ENCODE measurements around the gene DLG2.

The DLG2 gene

GRCh38 chr11:83681906-83682610 is 1945.1 kb downstream of the DLG2 start:
- DNase-seq (ENCODE audit: low read depth in 2 of 2): no peak

GRCh38 chr11:83681031-83681781 is 1945.9 kb downstream of the DLG2 start:
- no peak for DNase-seq (ENCODE audit: low read depth in 2 of 2)

- no peak for DNase-seq (ENCODE audit: low read depth in 2 of 2)
These were observed 1946.8 kb downstream of the DLG2 start for GRCh38 chr11:83680321-83680720.

- DNase-seq (ENCODE audit: low read depth in 2 of 2): no peak
These were observed 1948.1 kb downstream of the DLG2 start for GRCh38 chr11:83678831-83679584.

GRCh38 chr11:83677730-83678129 is 1949.4 kb downstream of the DLG2 start:
- no peak for DNase-seq (ENCODE audit: low read depth in 2 of 2)

GRCh38 chr11:83676056-83676601 is 1951.0 kb downstream of the DLG2 start:
- DNase-seq (ENCODE audit: low read depth in 2 of 2): no peak

GRCh38 chr11:83674102-83674896 is 1952.8 kb downstream of the DLG2 start:
- DNase-seq (ENCODE audit: low read depth in 2 of 2): no peak

- DNase-seq (ENCODE audit: low read depth in 2 of 2): no peak
These were observed 1955.9 kb downstream of the DLG2 start for GRCh38 chr11:83671289-83671688.

GRCh38 chr11:83666149-83666548 is 1961.0 kb downstream of the DLG2 start:
- DNase-seq (ENCODE audit: low read depth in 2 of 2): no peak

GRCh38 chr11:83663988-83664387 is 1963.2 kb downstream of the DLG2 start:
- no peak for DNase-seq (ENCODE audit: low read depth in 2 of 2)

GRCh38 chr11:83663446-83663845 is 1963.7 kb downstream of the DLG2 start:
- no peak for DNase-seq (ENCODE audit: low read depth in 2 of 2)

- no peak for DNase-seq (ENCODE audit: low read depth in 2 of 2)
These were observed 1964.7 kb downstream of the DLG2 start for GRCh38 chr11:83662494-83662893.

- no peak for DNase-seq (ENCODE audit: low read depth in 2 of 2)
These were observed 1965.4 kb downstream of the DLG2 start for GRCh38 chr11:83661491-83662350.

- DNase-seq (ENCODE audit: low read depth in 2 of 2): no peak
These were observed 1967.7 kb downstream of the DLG2 start for GRCh38 chr11:83659466-83659865.

- DNase-seq (ENCODE audit: low read depth in 2 of 2): no peak
These were observed 1970.3 kb downstream of the DLG2 start for GRCh38 chr11:83656796-83657330.

GRCh38 chr11:83655976-83656375 is 1971.2 kb downstream of the DLG2 start:
- DNase-seq (ENCODE audit: low read depth in 2 of 2): no peak

GRCh38 chr11:83649528-83649855 is 1977.7 kb downstream of the DLG2 start:
- no peak for DNase-seq (ENCODE audit: low read depth in 2 of 2)

- no peak for DNase-seq (ENCODE audit: low read depth in 2 of 2)
These were observed 1978.3 kb downstream of the DLG2 start for GRCh38 chr11:83648610-83649527.

- no peak for DNase-seq (ENCODE audit: low read depth in 2 of 2)
These were observed 1981.6 kb downstream of the DLG2 start for GRCh38 chr11:83645561-83645960.
